Neutrophil (primary cell): Measurements from ENCODE around the gene IFNL1.

Experiments used
- H3K27ac ChIP-seq: fragments of 200-600 bp; sonication (generic); 2 replicates; pipeline ENCODE4 v1.5.1; 2016; ENCODE audit warnings: mild to moderate bottlenecking, moderate library complexity
- H3K27me3 ChIP-seq: fragments of 200-600 bp; sonication (generic); 2 replicates; pipeline ENCODE4 v1.6.0; 2016; ENCODE audit warnings: mild to moderate bottlenecking
- H3K36me3 ChIP-seq: fragments of 200-600 bp; sonication (generic); 2 replicates; pipeline ENCODE4 v1.5.1; 2017
- H3K4me1 ChIP-seq, 2 experiments: fragments of 200-600 bp in 1 of 2; sonication (generic) in 1 of 2; 1 replicate in 1 of 2; 2 replicates in 1 of 2; pipeline versions ENCODE4 v1.5.1 to v1.6.1; 2013 to 2016; ENCODE audit warnings: low read depth in 1 of 2, low read length in 1 of 2, mild to moderate bottlenecking in 1 of 2, moderate library complexity in 1 of 2; ENCODE audit not compliant: control insufficient read depth in 1 of 2, insufficient read depth in 1 of 2
- H3K4me3 ChIP-seq, 2 experiments: fragments of 200-600 bp in 1 of 2; sonication (generic) in 1 of 2; 1 replicate in 1 of 2; 2 replicates in 1 of 2; pipeline ENCODE4 v1.5.1; 2013 to 2016; ENCODE audit warnings: low read depth in 1 of 2, low read length in 1 of 2, mild to moderate bottlenecking in 1 of 2, moderate library complexity in 1 of 2
- H3K9me3 ChIP-seq: fragments of 200-600 bp; sonication (generic); 2 replicates; pipeline ENCODE4 v1.5.1; 2016
- CTCF ChIP-seq: fragments of 200-600 bp; sonication (generic); IDR thresholded peaks from 2 replicates; pipeline ENCODE4 v1.5.1; 2016; ENCODE audit warnings: antibody characterized with exemption

IFNL1 gene

GRCh38 chr19:39321832-39322176 is 25.6 kb downstream of the IFNL1 start:
- Histone ChIP-seq H3K4me3 (peak overlapping the region; percentile 41 to 43), H3K9me3 (no peaks in the 10 kb centered on the region), H3K27ac (no peak overlapping the region), H3K4me1 (peaks cover 21 to 38% of the 10 kb centered on the region in 2 experiments), H3K36me3 (peaks cover 42% of the 10 kb centered on the region), H3K27me3 (peaks cover 38% of the 10 kb centered on the region)
- no peak for TF ChIP-seq CTCF

GRCh38 chr19:39324242-39324842 is 28.1 kb downstream of the IFNL1 start:
- H3K27ac ChIP-seq, result peak overlapping the region; percentile 65
- H3K4me1 ChIP-seq, result peaks cover 43 to 63% of the 10 kb centered on the region in 2 experiments
- no peaks in the 10 kb centered on the region for H3K9me3 ChIP-seq
- peaks cover 36% of the 10 kb centered on the region for H3K27me3 ChIP-seq
- no peak overlapping the region for H3K4me3 ChIP-seq
- TF ChIP-seq CTCF, result no peak
- H3K36me3 ChIP-seq, result peaks cover 52% of the 10 kb centered on the region

GRCh38 chr19:39325778-39326665 is 29.8 kb downstream of the IFNL1 start:
- Histone ChIP-seq H3K36me3 (peaks cover 68% of the 10 kb centered on the region), H3K27me3 (peaks cover 21% of the 10 kb centered on the region), H3K4me3 (no peak overlapping the region), H3K4me1 (peaks cover 60 to 72% of the 10 kb centered on the region in 2 experiments), H3K9me3 (no peaks in the 10 kb centered on the region), H3K27ac (peak overlapping the region; percentile 38)
- TF ChIP-seq CTCF, result no peak

- TF ChIP-seq CTCF, result no peak
- Histone ChIP-seq H3K27me3 (peaks cover 7% of the 10 kb centered on the region), H3K27ac (peak overlapping the region; percentile 74), H3K4me1 (peaks cover 69 to 79% of the 10 kb centered on the region in 2 experiments), H3K9me3 (peaks cover 3% of the 10 kb centered on the region), H3K4me3 (peak overlapping the region in 1 of 2 experiments; percentile 38), H3K36me3 (peaks cover 81% of the 10 kb centered on the region)
These were observed 31.3 kb downstream of the IFNL1 start for GRCh38 chr19:39327363-39328045.

GRCh38 chr19:39328046-39328705 is 32.0 kb downstream of the IFNL1 start:
- peak; percentile 97 for TF ChIP-seq CTCF
- Histone ChIP-seq H3K4me3 (peak overlapping the region in 1 of 2 experiments; percentile 38), H3K27me3 (no peaks in the 10 kb centered on the region), H3K36me3 (peaks cover 87% of the 10 kb centered on the region), H3K4me1 (peaks cover 75 to 86% of the 10 kb centered on the region in 2 experiments), H3K27ac (peak overlapping the region; percentile 74), H3K9me3 (peaks cover 3% of the 10 kb centered on the region)
